ENCODE results near the gene METTL6.
A peak's percentile ranks its signal among the peaks of the same experiment; 100 is the strongest.
"Not testable (repeated sequence)": the region's sequence is repeated elsewhere in the genome, so short reads cannot be mapped to it uniquely, and the experiment has no call there.

Gene METTL6

DNA sequence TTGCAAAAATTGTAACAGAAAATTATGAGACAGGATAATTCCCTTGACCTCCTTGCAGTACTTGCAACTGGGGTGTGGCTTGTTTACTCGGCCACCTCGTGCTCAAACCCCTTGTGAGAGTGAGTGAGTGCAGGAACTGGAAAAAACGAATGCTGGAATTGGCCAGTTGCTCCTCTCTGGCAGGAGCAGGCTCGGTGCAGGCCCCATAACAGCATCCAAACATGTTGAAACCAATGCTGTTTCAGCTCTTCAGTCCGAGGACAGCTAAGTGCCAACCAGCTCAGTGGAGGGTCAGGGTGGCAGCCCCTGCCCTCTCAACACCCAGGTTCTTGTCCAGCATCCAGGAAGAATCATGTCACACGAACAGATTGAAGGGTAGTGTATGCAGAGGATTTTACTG, 36.9 kb downstream of the METTL6 start:
- H3K36me3 ChIP-seq (ENCODE audit: control insufficient read depth, insufficient read depth, low read length) = no peaks in the 10 kb centered on the region
- H3K9ac ChIP-seq (ENCODE audit: low read length) = no peak overlapping the region
- H3K4me3 ChIP-seq (ENCODE audit: low read length) = no peak overlapping the region
- no peak overlapping the region for H3K27ac ChIP-seq (ENCODE audit: low read depth, low read length)
- H3K27me3 ChIP-seq (ENCODE audit: control insufficient read depth, insufficient read depth, low read length) = no peaks in the 10 kb centered on the region
- no peaks in the 10 kb centered on the region for H3K4me1 ChIP-seq (ENCODE audit: control insufficient read depth, insufficient read depth, low read length)

DNA sequence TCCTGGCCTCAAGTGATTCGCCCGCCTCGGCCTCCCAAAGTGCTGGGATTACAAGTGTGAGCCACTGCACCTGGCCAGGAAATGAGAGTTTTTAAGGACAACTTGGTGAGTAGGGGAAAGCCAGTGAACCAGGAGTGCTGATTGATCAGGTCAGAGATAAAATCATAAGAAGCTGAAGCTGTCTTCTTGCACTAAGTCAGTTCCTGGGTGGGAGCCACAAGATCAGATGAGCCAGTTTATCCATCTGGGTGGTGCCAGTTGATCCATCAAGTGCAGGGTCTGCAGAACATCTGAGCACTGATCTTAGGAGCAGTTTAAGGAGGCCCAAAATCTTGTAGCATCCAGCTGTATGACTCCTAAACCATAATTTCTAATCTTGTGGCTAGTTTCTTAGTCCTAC, 39.0 kb downstream of the METTL6 start:
- H3K4me1 ChIP-seq (ENCODE audit: control insufficient read depth, insufficient read depth, low read length); H3K36me3 ChIP-seq (ENCODE audit: control insufficient read depth, insufficient read depth, low read length); H3K27me3 ChIP-seq (ENCODE audit: control insufficient read depth, insufficient read depth, low read length); H3K27ac ChIP-seq (ENCODE audit: low read depth, low read length); H3K9ac ChIP-seq (ENCODE audit: low read length); H3K4me3 ChIP-seq (ENCODE audit: low read length): not testable (repeated sequence)

DNA sequence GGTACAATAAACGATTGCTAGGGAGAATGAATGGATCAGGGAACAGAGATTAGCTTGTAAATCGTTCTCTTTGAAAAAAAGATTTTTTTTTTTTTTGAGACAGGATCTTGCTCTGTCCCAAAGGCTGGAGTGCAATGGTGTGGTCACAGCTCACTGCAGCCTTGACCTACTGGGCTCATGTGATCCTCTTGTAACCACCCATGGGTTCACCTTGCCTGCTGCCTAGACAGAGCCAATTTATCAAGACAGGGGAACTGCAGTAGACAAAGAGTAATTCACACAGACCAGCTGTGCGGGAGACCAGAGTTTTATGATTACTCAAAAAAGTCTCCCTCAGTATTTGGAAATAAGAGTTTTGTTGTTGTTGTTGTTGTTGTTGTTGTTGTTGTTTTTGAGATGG, 39.6 kb downstream of the METTL6 start:
- Histone ChIP-seq H3K4me3 (ENCODE audit: low read length) (no peak overlapping the region), H3K27ac (ENCODE audit: low read depth, low read length) (no peak overlapping the region), H3K4me1 (ENCODE audit: control insufficient read depth, insufficient read depth, low read length) (no peaks in the 10 kb centered on the region), H3K27me3 (ENCODE audit: control insufficient read depth, insufficient read depth, low read length) (no peaks in the 10 kb centered on the region), H3K36me3 (ENCODE audit: control insufficient read depth, insufficient read depth, low read length) (no peaks in the 10 kb centered on the region), H3K9ac (ENCODE audit: low read length) (no peak overlapping the region)

DNA sequence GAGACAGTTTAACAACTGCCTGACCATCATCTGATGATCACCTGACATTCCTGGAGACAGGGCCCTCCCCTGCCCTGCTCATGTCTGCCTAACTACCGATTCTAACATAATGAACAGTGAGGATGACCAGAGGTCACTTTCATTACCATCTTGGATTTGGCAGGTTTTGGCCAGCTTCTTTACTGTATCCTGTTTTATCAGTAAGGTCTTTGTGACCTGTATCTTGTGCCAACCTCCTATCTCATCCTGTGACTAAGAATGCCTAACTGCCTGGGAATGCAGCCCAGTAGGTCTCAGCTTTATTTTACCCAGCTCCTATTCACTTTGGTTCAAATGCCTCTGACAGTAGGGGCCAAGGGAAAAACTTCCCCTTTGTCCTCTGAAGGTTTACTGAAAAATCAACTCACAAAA, 40.2 kb downstream of the METTL6 start:
- Histone ChIP-seq H3K4me3 (ENCODE audit: low read length) (no peak overlapping the region), H3K36me3 (ENCODE audit: control insufficient read depth, insufficient read depth, low read length) (no peaks in the 10 kb centered on the region), H3K4me1 (ENCODE audit: control insufficient read depth, insufficient read depth, low read length) (no peaks in the 10 kb centered on the region), H3K27ac (ENCODE audit: low read depth, low read length) (no peak overlapping the region), H3K9ac (ENCODE audit: low read length) (no peak overlapping the region), H3K27me3 (ENCODE audit: control insufficient read depth, insufficient read depth, low read length) (no peaks in the 10 kb centered on the region)

DNA sequence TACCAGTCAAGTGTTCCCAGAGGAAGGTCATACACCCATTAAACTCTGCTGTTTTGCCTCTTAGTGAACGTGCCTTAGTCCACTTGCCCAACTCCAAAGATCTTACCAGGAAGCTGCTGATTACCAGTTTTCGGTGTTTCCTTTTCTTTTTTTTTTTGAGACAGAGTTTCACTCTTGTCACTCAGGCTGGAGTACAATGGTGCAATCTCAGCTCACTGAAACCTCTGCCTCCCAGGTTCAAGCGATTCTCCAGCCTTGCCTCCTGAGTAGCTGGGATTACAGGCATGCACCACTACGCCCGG, 40.7 kb downstream of the METTL6 start:
- not testable (repeated sequence) for H3K27me3 ChIP-seq (ENCODE audit: control insufficient read depth, insufficient read depth, low read length); H3K36me3 ChIP-seq (ENCODE audit: control insufficient read depth, insufficient read depth, low read length); H3K27ac ChIP-seq (ENCODE audit: low read depth, low read length); H3K4me3 ChIP-seq (ENCODE audit: low read length); H3K4me1 ChIP-seq (ENCODE audit: control insufficient read depth, insufficient read depth, low read length); H3K9ac ChIP-seq (ENCODE audit: low read length)

DNA sequence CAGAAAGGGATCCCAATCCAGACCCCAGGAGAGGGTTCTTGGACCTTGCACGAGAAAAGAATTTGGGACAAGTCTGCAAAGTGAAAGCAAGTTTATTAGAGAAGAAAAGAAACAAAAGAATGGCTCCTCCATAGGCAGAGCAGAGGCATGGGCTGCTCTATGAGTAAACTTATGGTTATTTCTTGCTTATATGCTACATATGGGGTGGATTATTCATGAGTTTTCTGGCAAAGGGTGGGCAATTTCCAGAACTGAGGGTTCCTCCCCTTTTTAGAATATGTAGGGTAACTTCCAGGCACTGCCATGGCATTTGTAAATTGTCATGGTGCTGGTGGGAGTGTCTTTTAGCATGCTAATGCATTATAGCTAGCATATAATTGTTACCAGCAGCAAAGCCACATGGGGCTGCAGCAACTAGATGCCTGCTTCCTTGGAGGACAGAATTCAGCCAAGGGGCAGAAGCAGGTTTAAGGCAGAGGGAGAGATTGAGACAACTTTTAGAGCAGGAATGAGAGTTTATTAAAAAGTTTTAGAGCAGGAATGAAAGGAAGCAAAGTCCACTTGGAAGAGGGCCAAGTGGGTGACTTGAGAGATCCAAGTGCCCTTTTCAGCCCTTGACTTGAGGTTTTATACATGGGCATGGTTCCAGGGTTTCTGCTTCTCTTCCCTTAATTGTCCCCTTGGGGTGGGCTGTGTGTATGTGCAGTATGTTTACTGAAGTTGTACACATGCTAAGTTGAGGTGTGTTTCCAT, 41.3 kb downstream of the METTL6 start:
- no peaks in the 10 kb centered on the region for H3K27me3 ChIP-seq (ENCODE audit: control insufficient read depth, insufficient read depth, low read length)
- no peaks in the 10 kb centered on the region for H3K36me3 ChIP-seq (ENCODE audit: control insufficient read depth, insufficient read depth, low read length)
- H3K9ac ChIP-seq (ENCODE audit: low read length) = no peak overlapping the region
- no peak overlapping the region for H3K27ac ChIP-seq (ENCODE audit: low read depth, low read length)
- no peak overlapping the region for H3K4me3 ChIP-seq (ENCODE audit: low read length)
- no peaks in the 10 kb centered on the region for H3K4me1 ChIP-seq (ENCODE audit: control insufficient read depth, insufficient read depth, low read length)

DNA sequence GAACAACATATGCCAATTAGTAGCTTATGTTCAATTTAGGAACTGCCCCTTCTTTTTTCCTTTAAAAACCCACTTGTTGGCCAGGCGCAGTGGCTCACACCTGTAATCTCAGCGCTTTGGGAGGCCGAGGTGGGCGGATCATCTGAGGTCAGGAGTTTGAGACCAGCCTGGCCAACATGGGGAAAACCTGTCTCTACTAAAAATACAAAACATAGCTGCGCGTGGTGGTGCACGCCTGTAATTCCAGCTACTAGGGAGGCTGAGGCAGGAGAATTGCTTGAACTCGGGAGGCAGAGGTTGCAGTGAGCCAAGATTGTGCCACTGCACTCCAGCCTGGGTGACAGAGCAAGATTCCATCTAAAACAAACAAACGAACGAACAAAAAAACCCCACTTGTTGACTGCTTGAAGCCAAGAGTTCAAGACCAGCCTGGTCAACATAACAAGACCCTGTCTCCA, 42.1 kb downstream of the METTL6 start:
- not testable (repeated sequence) for H3K9ac ChIP-seq (ENCODE audit: low read length); H3K27ac ChIP-seq (ENCODE audit: low read depth, low read length); H3K27me3 ChIP-seq (ENCODE audit: control insufficient read depth, insufficient read depth, low read length); H3K4me1 ChIP-seq (ENCODE audit: control insufficient read depth, insufficient read depth, low read length); H3K36me3 ChIP-seq (ENCODE audit: control insufficient read depth, insufficient read depth, low read length); H3K4me3 ChIP-seq (ENCODE audit: low read length)

DNA sequence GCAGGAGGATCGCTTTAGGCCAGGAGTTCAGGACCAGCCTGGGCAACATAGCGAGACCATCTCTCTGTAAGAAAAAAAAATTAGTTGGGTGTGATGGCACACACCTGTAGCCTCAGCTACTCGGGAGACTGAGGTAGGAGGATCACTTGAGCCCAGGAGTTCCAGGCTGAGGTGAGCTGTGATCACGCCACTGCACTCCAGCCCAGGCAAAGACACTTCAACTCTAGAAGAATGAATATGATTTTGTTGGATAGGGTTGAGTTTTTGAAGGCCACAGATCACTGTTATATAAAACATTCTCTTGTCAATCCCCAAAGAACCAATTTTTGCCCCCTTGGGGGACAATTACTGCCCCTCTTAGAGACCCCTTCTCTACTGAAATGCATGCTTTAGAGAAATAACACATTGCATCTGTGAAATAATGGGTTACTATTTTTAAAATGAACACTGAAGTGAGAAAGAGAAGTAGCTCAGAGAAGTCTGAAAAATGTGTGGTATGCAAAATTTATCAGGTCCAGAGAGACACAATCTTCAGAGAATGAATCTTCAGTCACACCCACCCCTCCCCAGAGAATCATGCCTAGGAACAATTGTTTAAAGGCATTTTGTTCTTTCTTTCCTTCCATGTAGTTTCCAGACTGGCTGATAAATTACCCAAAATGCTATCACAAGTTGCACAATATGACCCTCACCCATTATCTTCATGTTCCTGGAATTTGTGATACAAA, 42.7 kb downstream of the METTL6 start:
- H3K27me3 ChIP-seq (ENCODE audit: control insufficient read depth, insufficient read depth, low read length) = no peaks in the 10 kb centered on the region
- no peaks in the 10 kb centered on the region for H3K36me3 ChIP-seq (ENCODE audit: control insufficient read depth, insufficient read depth, low read length)
- H3K27ac ChIP-seq (ENCODE audit: low read depth, low read length) = no peak overlapping the region
- no peaks in the 10 kb centered on the region for H3K4me1 ChIP-seq (ENCODE audit: control insufficient read depth, insufficient read depth, low read length)
- no peak overlapping the region for H3K9ac ChIP-seq (ENCODE audit: low read length)
- no peak overlapping the region for H3K4me3 ChIP-seq (ENCODE audit: low read length)

DNA sequence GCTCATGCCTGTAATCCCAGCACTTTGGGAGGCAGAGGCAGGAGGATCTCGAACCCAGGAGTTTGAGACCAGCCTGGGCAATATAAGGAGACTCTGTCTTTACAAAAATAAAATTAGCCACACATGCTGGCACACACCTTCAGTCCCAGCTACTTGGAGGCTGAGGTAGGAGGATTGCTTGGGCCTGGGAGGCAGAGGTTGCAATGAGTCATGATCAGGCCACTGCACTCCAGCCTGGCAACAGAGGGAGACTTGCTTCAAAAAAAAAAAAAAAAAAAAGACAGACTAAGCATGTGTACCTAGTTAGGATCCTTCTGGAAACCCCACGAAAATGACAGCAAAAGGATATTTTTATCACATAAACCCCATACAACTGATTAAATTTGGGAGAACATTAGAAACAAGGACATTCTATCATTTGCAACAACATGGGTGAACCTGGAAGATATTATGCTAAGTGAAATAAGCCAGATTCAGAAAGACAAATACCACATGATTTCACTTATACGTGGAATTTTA, 44.9 kb downstream of the METTL6 start:
- H3K27ac ChIP-seq (ENCODE audit: low read depth, low read length) = no peak overlapping the region
- no peaks in the 10 kb centered on the region for H3K27me3 ChIP-seq (ENCODE audit: control insufficient read depth, insufficient read depth, low read length)
- H3K36me3 ChIP-seq (ENCODE audit: control insufficient read depth, insufficient read depth, low read length) = no peaks in the 10 kb centered on the region
- H3K9ac ChIP-seq (ENCODE audit: low read length) = no peak overlapping the region
- H3K4me3 ChIP-seq (ENCODE audit: low read length) = no peak overlapping the region
- peaks cover 2% of the 10 kb centered on the region for H3K4me1 ChIP-seq (ENCODE audit: control insufficient read depth, insufficient read depth, low read length)

DNA sequence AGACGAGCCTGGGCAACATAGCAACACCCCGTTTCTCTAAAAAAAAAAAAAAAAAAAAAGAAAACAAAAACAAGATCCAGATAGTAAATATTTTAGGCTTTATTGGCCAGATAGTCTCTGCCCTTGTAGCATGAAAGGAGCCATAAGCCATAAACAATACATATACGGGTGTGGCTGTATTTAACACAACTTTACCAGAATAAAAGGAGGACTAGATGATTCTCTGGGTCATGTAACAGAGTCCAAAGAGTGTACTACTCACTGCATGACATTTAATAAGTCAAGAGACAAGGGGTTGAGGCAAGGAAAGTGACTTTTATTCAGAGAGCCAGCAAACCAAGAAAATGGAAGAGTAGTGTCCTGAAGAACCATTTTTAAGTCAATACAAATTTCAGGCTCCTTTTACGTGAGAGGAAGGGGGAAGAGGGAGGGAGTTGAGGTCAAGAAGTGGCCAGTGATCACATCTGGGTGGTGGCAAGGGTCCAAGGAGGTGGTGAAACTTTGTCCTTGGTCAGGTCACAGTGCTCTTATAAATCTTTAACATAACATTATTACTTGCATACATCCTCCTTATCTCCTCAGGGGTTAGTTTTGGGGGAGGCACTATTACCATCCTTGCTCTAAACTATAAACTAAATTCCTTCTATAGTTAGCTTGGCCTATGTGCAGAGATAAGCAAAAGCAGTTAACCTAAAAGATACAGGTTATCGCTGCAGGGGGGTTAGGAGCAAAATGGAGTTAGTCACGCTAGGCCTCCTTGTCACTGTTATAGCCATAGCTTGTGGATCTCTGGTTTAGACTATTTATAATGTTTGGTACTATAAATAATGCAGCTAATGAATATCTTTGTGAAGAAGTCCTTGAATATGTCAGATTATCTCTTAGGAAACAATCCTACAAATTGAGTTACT, 46.1 kb downstream of the METTL6 start:
- no peak overlapping the region for H3K4me3 ChIP-seq (ENCODE audit: low read length)
- no peaks in the 10 kb centered on the region for H3K36me3 ChIP-seq (ENCODE audit: control insufficient read depth, insufficient read depth, low read length)
- H3K4me1 ChIP-seq (ENCODE audit: control insufficient read depth, insufficient read depth, low read length) = peaks cover 2% of the 10 kb centered on the region
- H3K9ac ChIP-seq (ENCODE audit: low read length) = no peak overlapping the region
- no peak overlapping the region for H3K27ac ChIP-seq (ENCODE audit: low read depth, low read length)
- H3K27me3 ChIP-seq (ENCODE audit: control insufficient read depth, insufficient read depth, low read length) = no peaks in the 10 kb centered on the region

DNA sequence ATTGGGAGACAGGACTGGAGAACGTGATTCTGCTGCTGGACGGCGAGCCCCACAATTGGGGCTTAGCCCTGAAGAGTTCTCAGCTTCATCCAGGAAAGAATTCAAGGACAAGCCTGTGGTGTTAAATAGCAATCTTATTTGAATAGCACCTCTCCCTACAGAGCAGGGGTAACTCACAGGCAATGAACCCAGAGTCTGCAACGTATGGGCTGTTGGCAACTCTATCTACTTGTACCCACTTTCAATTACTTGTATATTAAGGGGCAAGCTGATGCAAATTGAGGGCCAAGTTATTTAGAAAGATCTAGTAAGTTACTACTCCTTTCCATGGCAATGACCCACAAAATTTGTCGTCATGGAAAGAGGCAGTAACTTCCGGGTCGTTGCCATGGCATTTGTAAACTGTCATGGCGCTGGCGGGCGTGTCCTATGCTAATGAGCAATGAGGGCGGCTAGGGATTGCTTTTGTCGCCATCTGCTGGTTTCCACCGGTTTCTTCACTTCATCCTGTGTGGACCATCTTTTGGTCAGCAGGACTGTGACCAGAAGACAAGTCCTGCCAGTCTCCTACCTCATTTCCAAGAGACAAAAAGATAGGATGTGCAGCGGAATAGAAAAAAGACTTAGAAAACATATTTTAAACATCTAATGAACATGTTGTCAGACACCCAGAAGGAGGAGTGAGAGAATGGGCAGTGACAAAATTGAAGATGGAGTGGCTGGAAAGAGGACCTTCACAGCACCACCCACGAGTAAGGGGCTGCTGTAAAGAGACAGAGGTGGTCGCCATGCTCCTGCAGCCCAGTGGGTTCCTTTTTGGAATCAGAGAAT, 49.2 kb downstream of the METTL6 start:
- H3K27me3 ChIP-seq (ENCODE audit: control insufficient read depth, insufficient read depth, low read length) = no peaks in the 10 kb centered on the region
- H3K36me3 ChIP-seq (ENCODE audit: control insufficient read depth, insufficient read depth, low read length) = no peaks in the 10 kb centered on the region
- peaks cover 2% of the 10 kb centered on the region for H3K4me1 ChIP-seq (ENCODE audit: control insufficient read depth, insufficient read depth, low read length)
- peak overlapping the region; percentile 50 for H3K4me3 ChIP-seq (ENCODE audit: low read length)
- H3K27ac ChIP-seq (ENCODE audit: low read depth, low read length) = no peak overlapping the region
- H3K9ac ChIP-seq (ENCODE audit: low read length) = peak overlapping the region; percentile 30
